Medulla oblongata (tissue), 1 donor: Measurements from ENCODE around the gene CUTA.
A peak's percentile ranks its signal among the peaks of the same experiment; 100 is the strongest.
"Not testable (repeated sequence)": the region's sequence is repeated elsewhere in the genome, so short reads cannot be mapped to it uniquely, and the experiment has no call there.

Experiments used
- DNase-seq: peaks from one replicate; pipeline ENCODE4 v3.0.0-alpha.2; 2015; ENCODE audit errors: extremely low spot score

Gene CUTA

DNA sequence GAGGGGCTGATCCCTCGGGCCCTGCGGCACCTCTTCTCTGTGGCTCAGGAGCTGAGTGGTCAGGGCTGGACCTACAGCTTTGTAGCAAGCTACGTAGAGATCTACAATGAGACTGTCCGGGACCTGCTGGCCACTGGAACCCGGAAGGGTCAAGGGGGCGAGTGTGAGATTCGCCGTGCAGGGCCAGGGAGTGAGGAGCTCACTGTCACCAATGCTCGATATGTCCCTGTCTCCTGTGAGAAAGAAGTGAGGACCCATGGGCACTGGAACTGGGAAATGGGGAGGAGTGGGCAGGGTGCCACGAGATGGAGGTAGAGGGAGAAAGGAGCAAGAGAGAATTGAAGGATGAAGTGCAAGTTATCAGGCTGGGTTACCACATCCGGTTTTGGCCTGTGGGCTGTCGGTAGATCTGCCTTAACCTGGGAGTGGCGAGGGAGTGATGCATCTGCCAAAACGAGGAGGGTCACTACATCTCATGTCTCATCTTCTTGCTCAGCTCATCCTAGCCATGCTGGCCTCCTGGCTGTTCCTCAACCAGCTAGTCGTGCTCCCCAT lies 12.4 kb downstream of the CUTA start:
- no peak for DNase-seq

DNA sequence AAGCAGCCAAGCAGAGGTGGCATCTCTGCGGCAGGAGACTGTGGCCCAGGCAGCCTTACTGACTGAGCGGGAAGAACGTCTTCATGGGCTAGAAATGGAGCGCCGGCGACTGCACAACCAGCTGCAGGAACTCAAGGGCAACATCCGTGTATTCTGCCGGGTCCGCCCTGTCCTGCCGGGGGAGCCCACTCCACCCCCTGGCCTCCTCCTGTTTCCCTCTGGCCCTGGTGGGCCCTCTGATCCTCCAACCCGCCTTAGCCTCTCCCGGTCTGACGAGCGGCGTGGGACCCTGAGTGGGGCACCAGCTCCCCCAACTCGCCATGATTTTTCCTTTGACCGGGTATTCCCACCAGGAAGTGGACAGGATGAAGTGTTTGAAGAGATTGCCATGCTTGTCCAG lies 13.0 kb downstream of the CUTA start:
- no peak for DNase-seq

DNA sequence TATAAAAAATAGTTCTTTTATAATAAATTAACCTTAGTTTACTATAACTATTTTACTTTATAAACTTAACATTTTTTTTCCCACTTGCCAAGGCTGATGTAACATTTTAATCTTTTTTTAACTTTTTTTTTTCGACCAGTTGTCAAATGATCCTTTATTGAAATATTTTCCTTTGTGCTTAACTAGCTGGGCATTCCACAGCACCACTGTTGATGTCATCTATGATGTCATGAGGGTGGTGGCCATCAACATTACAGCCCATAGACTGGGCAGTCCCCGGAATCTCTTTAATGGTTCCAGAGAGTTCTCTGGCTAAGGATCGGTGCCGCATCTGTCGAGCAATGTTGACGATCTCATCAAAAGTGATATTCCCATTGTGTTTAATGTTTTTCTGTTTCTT lies 18.0 kb downstream of the CUTA start:
- not testable (repeated sequence) for DNase-seq

DNA sequence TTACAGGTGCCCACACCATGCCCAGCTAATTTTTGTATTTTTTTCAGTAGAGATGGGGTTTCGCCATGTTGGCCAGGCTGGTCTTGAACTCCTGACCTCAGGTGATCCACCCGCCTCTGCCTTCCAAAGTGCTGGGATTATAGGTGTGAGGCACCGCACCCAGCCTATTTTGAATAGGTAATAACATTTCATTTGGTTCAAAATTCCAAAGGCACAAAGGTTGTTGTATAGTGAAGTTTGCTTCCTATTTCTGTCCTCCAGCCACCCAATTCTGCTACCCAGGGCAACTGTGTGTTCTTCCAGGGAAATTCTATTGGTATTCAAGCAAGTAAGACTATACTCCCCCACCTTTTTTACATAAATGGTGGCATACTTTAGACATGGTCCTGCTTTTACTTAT lies 19.3 kb downstream of the CUTA start:
- DNase-seq, result not testable (repeated sequence)

DNA sequence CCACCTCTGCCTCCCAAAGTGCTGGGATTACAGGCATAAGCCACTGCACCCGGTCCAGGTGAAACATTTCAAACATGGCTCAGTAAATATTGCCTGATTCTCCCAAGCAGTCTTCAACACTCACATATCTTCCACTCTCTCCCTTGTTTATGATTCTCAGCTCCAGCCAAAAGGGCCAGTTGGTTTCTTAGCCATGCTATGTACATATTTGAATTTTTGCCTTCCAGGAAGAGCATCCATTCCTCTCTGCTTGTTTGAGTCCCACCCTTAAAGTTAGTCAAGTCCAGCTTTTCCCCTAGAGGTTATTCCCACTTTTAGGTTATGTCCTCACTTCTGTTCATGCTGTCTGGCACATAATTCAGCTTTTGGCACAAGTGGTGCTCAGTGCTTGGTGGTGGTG lies 20.4 kb downstream of the CUTA start:
- no peak for DNase-seq

DNA sequence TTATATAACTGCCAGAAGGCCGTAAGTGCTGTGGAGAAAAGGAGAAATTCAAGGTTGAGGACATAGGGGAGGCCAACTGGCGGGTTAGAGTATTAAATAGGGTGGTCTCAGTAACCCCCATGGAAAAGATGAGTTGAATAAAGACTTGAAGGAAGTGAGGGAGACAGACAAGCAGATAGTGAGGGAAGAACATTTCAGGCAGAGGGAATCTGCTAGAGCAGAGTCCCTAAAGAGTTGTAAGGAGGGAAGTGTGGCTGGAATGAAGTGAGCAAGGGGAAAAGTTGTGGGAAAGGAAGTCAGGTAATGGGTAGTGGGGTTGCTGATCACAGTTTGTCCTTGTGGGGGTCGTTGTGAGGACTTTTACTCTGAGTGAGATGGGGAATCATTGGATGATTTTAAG lies 24.9 kb downstream of the CUTA start:
- no peak for DNase-seq

DNA sequence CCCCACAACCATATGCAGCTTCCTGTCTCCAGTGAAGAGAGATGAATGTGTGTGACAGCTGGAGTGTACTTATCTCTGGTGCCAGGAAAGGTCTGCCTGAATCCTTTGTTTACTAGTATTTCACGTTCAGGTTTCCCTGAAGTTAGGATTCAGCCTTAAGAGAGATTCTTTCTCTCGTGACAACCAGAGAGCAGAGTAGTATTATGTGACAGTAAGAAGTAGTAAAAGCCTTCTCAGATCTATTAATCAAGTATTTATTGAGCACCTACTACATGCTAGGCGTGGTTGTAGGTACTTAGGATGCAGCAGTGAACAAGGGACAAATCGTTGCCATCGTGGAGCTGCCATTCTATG lies 25.3 kb downstream of the CUTA start:
- no peak for DNase-seq

DNA sequence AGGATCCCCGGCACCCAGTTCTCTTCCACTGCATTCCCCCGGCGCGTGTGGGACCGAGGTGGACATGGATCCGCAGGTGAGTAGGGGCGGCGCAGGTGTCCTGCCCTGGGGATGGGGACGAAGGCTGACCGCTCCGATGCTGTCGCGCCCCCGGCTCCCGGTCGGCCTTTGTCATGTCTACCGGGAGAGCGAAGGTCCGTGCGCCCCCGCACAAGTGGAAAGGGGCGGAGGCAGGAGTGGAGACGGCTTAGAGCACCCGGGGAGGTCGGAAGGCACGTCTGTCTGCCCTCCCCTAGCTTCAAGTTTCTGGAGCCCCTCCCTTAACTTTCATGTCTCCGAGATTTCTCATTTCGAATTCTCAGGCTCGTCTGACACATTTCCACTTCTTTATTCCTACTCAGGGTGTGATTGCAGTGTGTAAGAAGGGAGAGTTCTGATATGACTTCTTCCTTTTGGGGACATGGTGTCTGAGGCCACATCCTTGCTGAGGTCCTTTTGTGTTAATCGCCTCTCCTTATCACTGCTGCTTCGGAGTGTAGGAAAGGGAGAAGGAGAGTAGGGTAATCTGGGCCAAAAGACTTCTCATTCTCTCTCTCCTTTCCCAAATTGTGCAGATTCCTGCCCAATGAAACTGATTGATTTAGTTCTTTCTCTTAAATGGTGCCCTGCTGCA lies 25.8 kb downstream of the CUTA start:
- no peak for DNase-seq

DNA sequence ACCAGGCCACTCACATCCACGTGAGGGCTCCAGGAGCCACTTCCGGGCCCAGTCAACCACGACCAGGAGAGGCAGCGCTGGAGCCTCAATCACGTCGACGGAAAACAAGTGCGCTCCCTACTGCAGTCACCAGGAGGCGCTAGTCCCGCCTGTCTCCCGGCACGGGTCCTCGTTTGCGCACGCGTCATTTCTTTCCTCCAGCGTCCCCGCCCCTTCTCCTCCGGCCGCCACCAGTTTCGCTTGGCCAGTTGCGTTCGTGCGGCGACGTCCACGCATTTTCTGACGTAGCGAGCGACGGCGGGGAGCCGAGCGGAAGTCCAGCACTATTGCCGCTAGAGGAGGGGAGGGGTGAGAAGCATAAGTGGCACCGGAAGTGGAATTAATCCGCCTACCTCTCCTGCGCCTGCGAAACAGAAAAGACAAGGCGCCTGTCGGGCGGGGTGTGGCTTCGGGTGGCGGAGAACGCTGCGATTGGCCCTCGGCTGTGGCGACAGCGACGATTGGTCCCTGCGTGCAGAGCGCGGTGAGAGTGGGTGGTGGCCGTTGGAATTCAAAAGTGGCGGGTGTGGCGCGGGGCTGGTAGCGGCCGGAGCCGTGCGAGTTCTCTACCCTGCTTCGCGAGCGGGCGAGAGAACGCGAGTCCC lies 26.5 kb downstream of the CUTA start, which contains the start of gene KIFC1:
Gene KIFC1, plus strand, starts transcription at position 546 of the 644 bp plus-strand sequence. CDS start 163 bp downstream, outside the sequence.
- DNase-seq, result peak; percentile 100

DNA sequence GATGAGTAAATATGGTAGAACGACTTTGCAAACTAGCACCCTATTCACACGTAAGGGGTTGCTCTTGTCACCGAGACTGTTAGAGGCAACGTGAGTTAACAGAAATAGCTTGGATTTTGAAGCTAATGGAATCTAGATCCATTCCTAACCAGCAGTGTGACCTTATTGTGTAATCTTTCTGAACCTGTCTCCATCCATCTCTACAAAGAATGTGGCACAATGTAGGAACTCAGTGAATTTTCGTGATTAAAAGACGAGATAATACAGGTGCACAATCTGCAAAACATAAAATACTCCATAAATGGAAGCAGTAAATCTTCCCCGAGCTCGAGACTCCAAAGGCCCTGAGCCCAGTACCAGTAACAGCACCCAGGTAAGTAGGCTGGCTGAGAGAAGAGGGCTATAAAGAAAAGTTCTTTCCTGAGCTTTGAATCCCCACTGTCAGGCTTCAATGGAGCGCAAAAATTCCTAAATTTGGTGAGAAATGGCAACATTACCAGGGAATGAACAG lies 27.1 kb downstream of the CUTA start:
- no peak for DNase-seq

DNA sequence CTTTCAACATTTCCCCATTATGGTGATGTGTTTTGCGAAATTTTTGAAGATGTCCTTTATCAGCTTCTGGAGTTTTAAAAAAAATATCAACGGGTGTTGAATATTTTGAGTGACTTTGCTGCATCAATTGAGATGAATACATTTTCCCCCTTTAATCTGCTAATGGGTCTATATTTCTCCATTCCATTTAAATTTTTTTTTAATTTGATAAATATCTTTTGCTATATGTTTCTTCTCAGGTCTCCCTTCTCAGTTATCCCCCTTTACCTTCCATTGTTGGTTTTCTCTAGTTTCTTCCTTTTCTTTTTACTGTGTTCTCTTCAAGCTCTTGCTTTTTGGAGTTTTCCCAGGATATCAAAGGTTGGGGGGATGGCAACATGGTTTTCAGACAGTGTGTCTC lies 27.7 kb downstream of the CUTA start:
- no peak for DNase-seq

DNA sequence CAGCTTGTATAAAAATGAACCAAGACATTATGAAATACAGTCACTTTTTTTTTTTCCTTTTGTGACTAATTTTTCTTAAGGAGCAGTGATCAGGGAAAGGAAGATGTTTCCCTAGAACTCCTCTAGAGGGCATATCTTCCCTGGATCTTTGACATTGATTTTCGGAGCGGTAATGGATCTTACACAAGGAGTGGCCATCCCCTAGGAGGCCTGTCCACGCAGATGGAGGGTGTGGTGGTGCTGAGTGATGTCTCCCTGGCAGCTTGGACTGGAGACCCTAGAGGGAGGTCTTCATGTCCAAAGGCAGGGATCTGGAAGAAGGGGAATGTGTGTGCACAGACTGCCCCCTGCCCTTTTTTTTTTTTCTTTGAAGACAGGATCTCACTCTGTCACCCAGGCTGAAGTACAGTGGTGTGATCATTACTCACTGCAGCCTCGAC lies 33.3 kb downstream of the CUTA start:
- no peak for DNase-seq

DNA sequence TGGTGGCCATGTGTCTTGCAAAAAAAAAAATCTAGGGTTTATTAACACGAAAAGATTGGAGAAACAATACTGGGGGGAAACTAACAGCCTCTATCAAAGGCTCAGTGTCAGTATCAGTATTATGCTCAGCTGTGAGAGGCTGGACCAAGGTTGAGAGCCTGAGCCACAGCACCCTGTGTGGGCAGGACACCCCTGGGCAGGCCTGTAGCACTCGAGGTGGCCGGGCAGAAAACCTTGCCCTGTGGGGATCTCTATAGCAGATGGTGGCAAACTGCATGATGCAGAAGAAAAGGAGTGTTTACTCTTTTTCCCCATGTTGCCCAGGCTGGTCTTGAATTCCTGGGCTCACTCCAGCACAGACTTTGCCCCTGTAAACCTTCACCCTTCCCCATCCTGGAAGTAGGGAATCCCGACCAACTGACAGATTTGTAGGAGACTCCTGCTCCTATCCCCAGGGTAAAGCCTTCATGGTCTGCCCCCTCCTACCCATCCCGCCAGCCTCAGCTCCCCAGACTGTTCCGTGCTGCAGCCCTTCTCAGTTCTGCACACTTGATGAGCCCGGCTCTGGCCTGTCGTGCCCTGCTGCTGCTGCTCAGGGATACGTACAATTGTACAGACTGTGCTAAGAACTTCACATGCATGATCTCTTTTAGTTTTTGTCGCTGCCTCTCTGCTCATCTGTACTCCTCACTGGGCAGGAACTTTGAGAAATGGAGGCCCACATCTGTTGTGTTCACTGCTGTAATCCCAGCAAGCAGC lies 34.3 kb downstream of the CUTA start:
- no peak for DNase-seq

DNA sequence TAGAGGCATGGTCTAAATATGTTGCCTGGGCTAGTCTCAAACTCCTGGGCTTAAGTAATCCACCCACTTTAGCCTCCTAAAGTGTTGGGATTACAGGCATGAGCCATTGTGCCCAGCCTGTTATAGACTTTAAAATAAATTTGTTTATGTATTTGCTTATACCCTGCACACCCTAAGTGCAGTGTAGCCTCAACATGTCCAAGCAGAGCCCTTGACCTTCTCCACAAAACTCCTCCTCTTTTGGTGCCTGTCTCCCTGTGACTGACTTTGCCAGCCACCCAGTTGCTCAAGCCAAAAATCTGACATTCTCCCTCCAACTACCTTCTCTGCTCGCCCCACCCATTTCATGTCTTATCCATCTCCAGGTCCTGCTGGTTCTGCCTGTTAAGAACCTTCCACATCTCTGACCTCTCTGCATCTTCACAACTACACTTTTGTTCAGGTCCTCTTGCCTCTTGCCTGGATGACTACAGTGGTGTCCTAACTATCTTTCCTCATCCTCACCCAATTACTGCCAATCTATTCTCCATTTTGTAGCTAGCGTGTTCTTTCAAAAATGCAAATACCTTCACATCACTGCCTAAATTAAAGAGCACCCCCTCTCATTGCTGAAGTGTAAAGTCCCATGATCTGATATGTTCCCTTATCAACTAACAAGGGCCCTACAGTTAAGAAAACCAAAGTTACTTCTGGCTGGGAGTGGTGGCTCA lies 37.5 kb downstream of the CUTA start:
- no peak for DNase-seq

DNA sequence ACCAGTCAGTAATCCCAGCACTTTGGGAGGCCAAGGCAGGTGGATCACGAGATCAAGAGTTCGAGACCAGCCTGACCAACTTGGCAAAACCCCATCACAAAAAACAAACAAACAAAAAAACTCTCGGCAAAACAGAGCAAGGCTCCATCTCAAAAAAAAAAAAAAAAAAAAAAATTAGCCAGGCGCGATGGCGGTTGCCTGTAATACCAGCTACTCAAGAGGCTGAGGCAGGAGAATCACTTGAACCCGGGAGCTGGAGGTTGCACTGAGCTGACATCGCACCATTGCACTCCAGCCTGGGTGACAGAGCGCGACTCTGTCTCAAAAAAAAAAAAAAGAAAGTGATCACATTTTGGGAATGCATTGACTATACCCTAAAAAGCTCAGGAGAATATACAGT lies 38.7 kb downstream of the CUTA start:
- not testable (repeated sequence) for DNase-seq

DNA sequence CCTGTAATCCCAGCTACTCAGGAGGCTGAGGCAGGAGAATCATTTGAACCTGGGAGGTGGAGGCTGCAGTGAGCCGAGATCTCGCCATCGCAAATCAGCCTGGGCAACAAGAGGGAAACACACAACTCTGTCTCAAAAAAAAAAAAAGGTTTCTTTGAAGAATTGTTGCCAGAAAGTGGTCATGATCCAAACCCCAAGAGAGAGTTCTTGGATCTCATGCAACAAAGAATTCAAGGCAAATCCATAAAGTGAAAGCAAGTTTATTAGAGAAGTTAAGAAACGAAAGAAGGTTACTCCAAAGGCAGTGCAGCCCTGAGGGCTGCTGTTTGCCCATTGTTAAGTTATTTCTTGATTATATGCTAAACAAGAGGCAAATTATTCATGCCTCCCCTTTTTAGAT lies 40.7 kb downstream of the CUTA start:
- no peak for DNase-seq

DNA sequence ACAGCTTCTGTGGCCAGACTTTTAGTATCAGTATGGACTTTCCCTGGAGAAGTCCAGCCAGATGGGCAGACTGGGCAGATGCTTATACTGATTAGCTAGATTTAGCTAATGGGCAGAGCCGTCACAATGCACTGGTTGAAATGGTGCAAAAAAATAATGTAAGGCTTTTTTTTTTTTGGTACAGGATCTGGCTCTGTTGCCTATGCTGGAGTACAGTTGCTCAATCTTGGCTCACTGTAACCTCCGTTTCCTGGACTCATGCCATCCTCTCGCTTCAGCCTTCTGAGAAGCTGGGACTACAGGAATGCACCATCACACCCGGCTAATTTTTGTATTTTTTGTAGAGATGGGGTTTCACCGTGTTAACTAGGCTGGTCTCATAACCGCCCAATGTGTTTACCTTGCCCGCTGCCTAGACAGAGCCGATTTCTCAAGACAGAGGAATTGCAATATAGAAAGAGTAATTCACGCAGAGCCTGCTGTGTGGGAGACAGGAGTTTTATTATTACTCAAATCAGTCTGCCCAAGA lies 42.7 kb downstream of the CUTA start:
- peak; percentile 69 for DNase-seq

DNA sequence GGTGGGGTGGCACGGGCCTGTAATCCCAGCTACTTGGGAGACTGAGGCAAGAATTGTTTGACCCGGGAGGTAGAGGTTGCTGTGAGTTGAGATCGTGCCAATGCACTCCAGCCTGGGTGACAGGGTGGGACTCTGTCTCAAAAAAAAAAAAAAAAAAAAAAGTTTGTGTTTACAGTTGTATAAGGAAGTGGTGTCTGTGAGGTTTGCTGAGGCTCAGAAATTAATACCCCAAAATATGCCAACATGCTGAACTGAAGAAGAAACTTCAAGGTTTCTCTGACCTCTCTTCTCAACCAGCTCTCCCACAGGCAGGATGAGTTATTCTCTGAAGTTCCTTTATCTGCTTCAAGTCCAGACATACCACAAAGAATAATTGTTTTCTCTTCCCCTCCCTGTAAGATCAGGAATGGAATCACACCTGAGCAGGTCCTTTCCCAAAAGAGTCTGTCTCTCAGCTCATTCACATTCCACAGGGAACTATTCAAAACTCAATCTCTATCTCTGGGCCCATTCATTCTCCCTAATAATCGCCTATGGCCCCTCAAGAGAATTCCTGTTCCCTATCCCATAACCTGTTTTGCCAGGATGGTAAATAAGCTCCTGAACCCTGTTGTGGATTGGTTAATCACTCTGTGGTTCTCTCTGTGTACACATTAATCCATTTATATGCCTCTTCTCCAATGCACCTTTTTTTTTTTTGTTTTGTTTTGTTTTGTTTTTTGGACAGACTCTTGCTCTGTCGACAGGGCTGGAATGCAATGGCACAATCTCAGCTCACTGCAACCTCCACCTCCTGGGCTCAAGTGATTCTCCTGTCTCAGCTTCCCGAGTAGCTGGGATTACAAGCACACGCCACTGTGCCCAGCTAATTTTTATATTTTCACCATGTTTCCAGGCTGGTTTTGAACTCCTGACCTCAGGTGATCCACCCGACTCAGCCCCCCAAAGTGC lies 43.7 kb downstream of the CUTA start:
- no peak for DNase-seq

DNA sequence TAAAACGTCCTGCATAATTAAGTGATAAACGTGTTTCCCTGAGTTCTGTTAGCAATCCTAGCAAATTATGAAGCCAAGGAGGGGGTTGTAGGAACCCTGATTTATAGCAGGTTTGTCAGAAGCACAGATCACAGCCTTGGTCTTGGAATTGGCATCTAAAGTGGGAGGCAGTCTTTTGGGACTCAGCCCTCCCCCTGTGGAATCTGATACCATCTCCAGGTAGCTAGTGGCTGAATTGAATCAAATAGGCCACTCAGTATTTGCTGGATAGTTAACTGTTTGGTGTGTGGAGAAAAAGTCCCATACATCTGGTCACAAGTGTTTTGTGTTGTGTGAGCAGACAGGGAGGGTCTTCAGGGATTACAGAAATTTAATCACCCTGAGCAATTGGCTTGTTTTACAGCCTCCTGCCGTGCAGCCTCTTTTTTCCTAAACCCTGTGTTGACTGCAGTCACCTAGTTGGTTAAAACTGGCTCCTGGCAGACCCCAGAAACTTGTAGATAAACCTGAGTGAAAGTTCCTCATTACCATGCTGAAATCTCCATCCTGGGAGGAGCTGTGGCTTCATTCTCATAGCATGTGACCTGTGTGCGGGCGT lies 45.3 kb downstream of the CUTA start:
- no peak for DNase-seq

DNA sequence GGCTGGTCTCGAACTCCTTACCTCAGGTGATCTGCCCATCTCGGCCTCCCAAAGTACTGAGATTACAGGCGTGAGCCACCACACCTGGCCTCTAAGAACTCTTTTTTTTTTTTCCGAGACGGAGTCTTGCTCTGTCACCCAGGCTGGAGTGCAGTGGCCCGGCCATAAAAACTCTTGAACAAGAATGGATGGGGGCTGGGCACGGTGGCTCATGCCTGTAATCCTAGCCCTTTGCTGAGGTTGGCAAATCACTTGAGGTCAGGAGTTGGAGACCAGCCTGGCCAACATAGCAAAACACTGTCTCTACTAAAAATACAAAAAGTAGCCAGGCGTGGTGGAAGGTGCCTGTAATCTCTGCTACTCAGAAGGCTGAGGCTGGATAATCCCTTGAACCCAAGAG lies 46.0 kb downstream of the CUTA start:
- DNase-seq, result not testable (repeated sequence)
